ENCODE measurements around the gene USH2A.

USH2A gene

DNA sequence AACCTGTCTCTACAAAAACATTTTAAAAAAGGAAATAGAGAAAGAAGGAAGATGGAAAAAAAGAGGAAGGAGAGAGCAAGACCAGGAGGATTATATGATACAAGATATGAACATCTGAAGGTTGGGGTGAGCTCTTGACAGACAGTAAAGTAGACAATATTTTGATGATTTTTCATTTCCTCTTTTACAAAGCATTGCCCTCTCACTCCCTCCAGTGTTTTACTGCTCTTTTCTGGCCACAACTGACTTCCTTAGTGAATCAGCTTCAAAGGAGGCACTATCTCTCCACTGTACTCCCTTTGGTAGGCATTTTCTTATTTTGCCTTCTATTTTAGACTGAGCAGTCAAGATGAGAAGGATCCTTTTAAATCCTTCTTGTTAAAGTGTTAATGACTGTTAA, 559.5 kb downstream of the USH2A start:
- no peak for DNase-seq (ENCODE audit: low spot score)

DNA sequence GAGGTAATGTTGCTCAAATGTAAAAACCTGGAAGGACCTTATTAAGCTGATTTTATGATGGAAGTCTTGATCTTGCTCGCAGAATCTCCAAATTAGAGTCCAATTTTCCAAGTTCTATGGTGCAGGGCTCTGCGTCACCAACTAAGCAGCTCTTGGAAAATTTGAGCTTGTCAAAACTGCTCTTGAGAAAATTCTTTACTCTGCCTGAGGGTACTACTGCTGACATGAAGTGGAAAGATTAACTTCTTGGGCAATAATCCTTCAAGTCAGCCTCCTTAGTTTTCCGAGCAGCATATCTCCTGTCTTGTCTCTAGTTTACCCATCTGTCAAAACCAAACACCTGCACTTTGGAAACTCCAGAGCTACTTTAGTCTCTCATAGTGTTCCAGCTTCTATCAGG, 562.4 kb downstream of the USH2A start:
- no peak for DNase-seq (ENCODE audit: low spot score)

DNA sequence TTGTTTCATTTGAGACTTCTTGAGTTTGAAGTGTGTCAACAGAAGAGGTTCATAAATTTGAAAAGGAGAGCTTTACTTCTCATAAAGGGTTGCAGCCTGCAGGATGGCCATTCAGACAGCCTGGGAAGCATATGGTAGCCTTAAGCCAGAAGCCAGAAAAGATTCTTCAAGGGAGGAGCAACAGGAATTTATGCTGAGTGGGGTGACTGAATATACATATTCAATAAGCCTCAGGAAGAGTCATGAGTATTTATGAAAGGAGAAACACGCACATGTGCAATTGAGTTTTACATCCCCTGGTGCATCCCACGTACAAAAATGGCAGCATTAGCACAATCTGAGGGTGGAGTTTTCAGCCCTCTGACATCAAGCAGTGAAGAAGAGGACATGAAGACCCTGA, 565.9 kb downstream of the USH2A start:
- DNase-seq (ENCODE audit: low spot score): no peak

DNA sequence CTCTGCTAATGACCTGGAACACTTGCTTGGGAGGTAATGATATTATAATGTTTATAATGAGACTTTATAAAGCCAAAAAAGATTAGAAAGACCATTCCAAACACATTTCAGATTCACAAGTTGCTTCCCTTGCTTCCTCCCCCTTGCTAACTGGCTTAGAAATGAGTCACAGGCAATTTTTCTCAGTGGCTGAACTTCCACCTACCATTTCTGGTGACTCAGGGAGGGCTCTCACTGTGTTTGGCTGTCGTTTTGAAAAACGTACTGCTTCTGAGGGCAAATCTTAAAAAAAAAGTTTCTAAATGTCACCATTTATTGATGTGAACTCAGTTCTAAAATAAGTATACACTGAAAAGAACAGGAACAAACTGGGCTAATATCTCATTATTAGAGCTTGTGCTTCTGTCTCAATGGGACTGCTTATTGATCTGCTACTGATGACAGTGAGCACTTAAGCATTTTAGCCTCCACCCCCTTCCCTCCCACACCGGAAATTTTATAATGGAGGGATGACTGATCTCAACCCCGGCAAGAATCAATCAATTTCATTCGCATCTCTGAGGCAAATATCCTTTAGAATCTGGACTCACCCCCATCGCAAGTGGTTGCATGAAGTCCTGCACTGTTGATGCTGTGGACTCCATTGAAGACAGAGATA, 577.9 kb downstream of the USH2A start:
- no peak for DNase-seq (ENCODE audit: low spot score)

DNA sequence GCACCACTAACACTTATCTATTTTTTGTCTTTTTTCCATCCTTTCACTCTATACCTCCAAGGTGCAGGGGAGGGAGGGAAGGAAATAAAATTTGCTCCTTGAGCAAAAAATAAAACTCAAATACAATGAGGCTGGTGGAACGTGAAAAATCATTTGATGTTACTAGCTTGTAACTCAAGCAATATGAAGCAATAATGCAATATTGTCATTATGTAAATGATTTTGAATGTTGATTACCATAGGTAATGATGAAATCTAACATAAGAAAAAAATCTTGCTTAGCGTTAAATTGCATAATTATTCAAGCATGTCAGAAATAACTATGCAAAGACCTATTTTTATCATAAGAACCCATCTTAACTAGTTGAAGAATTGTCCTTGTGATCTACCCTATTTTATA, 578.5 kb downstream of the USH2A start:
- DNase-seq (ENCODE audit: low spot score): no peak

DNA sequence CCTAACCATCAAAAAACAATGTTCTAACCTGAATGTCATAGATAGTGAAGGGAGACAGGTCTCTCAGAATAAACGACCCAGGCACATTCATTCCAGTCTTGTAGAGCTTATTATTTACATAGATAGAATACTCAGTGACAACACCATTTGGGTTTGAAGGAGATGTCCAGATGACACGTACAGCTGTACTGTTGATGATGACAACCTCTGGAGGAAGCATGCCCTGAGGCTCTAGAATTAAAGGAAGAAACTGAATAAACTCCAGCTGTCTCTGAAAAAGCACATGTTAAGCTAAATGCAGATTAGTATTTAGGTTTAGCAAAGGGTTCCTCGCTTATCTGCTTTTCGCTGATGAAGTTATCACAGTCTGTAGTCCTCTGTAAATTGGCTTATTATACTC, 579.0 kb downstream of the USH2A start:
- no peak for DNase-seq (ENCODE audit: low spot score)

DNA sequence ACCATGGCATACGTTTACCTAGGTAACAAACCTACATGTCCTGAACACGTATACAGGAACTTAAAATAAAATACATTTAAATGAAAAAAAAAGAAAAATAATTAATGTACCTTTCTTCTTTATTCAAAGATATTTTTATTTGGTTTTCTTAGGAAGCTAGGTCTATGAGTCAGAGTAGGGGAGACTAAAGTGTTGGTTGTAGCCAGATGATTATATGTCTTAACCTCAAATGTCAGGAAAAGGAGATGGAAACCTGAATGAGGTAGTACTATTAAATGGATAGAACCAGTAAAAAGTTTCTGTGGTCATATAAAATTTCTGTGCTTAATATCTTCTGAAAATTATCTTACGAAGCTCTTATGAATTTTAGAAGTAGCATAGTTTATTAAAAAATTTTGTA, 580.3 kb downstream of the USH2A start:
- DNase-seq (ENCODE audit: low spot score): no peak

DNA sequence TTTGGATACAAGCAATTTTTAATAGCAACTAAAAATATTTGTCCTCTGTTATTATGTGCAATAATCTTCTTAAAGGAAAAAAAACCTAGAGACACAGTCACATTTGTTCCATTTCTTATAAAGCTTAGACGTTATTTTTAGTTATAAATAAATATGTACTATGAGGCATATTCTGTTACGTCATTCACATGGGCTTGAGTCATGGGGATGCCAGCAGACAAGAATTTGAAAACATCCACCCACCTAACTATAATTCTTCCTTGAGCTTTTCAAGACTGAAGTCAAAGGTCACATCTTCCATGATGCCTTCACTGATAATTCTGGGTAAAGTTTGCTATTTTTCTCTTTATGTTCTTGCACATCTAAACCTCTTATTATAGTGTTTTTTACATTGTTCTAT, 587.3 kb downstream of the USH2A start:
- no peak for DNase-seq (ENCODE audit: low spot score)

DNA sequence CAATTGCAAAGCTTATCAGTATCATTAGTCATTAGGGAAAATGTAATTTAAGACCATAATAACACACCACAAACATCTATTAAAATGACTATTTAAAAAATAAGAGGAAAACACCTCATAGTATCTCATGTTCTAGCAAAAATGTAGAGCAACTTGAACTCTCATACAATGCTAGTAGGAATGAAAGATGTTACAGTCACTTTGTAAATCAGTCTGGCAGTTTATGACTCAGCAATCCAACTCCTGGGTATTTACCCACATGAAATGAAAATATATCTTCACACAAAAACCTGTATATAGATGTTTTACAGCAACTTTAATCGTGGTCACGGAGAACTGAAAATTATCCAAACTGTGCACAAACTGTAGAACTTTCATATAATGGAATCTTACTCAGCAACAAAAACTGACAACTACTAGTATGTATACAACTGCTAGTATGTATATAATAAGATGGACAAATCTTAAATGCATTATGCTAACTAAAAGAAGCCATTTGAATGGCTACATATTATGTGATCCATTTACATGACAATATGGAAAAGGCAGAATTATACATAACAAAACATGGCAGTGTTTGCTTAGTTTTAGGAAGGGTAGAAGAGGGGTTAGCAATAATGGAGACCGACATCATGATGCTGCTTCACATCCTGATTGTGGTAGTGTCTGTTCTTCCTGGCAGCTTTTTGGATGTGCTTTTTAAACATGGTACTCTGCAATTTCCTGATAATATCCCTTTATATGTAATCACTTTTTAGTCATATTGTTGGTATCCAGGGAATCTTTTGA, 589.1 kb downstream of the USH2A start:
- DNase-seq (ENCODE audit: low spot score): no peak

DNA sequence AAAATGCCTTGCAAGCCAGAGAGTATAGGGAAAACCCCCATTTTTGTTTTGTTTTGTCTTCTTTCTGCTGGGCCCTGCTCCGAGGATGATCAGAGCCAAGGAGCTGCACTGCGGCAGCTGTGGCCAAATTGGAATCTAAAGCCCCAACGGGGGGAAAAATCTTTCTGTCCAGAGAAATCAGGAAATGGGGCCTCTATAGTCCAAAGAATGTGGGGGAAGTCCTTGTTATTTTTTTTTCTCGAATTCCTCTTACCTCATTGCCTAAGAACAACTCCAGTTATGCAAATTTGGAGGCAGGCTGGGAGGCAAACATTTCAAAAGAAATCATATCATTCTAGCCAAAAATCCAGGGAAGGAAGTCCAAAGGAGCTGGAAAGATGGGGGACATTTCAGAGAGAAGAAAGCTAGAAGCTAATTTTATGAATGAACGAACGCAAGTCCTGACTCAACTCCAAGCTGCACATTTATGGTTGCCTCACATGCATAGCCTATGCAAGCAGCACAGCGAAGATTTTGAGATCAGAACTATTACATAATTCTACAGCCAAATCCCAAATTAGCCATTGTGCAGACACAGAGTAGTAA, 592.9 kb downstream of the USH2A start:
- no peak for DNase-seq (ENCODE audit: low spot score)

DNA sequence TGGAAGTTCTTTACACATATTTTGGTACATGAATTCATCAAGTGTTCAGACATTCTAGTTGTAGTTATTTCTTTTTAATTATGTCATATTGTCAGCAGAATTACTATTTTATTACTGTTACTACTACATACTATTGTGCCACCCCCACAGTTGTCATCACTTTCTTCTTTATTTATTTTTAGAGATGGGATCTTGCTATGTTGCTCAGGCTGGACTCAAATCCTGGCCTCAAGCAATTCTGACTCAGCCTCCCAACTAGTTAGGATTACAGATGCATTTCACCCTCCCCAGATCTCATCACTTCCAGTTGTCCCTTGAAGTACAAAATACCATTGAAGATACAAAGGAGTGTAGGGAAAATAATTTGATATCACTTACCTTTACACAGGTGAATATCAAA, 598.2 kb downstream of the USH2A start:
- DNase-seq (ENCODE audit: low spot score): no peak

DNA sequence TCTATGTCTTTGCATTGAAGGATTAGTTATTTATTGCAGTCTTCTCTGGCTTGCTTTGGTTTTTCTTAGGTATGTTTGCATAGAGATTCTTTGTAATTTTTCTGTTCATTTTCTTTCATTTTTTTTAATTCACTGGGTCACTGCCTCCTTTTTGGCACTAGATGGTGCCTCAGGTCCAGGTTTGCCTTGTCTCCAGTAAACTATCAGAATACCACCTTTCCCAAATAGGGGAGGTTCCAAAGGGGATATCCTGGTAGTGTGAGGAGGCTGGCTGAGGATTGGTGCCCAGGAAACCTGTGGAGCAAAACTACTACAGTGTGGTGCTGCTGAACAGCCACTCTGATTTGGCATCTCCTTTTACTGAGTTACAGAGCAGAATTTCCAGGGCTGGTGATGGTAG, 599.0 kb downstream of the USH2A start:
- no peak for DNase-seq (ENCODE audit: low spot score)

DNA sequence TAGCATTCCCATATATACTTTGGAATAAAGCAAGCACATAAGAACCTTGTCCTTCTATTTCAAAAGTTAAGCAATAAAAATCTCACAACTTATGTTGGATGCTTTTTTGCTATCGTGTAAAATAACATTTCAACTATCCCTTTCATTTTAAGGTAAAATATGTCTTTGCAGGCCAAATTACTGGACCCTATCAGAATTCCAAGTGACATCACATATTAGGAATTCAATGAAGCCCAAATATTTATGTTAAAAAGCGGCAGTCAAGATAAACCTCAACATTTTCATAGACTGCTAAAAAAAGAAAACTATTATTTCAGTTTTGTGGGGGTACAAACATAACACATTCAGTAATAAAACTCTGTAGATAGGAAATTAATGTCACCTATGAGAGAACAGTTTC, 604.1 kb downstream of the USH2A start:
- DNase-seq (ENCODE audit: low spot score): no peak

DNA sequence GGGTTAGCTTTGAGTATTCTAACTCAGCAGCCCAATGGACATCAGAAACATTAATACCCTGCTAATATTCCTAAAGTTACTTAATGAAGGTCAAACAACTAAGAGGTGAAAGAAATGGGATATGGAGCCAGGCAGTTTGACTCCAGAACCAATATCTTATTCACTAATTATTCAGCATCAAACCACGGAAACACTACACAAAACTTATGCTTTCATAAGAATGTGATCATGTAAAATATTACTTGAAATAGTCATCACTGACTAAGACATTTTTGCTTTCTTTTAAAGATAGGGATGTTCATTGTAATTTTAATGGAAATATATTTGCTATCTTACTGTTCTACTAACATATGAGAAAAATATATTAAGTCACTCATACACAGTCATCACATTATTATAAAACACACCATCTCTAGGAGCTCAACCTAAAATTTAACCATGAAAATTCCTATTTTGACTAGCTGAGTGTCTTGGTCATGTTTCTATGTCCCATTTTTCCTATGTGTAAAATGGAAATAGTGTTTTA, 615.3 kb downstream of the USH2A start:
- DNase-seq (ENCODE audit: low spot score): no peak

DNA sequence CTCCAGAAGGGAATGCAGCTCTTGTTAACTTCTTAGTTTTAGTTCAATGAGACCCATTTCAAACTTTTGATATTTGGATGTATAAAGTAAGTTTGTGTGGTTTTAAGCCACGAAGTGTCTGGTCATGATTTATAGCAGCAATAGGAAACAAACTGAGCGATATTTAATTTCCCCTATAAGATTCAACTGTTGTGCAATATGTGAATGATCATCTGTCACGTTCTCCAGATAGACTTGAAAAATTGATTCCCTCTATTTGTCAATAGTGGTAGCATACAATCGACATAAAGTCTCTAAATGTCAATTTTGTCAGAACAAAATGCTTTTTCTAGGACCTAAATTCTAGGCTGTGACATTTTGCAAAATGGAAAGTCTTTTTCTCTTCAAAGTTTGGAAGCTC, 616.0 kb downstream of the USH2A start:
- no peak for DNase-seq (ENCODE audit: low spot score)

DNA sequence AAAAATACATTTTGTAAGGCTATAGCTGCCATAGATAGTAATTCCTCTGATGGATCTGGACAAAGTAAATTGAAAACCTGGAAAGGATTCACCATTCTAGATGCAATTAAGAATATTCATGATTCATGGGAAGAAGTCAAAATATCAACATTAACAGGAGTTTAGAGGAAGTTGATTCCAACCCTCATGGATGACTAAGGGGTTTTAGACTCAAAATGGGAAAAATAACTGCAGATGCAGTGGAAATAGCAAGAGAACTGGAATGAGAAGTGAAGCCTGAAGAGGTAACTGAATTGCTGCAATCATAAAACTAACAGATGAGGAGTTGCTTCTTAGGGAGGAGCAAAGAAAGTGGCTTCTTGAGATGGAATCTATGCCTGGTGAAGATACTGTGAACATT, 625.4 kb downstream of the USH2A start:
- no peak for DNase-seq (ENCODE audit: low spot score)

DNA sequence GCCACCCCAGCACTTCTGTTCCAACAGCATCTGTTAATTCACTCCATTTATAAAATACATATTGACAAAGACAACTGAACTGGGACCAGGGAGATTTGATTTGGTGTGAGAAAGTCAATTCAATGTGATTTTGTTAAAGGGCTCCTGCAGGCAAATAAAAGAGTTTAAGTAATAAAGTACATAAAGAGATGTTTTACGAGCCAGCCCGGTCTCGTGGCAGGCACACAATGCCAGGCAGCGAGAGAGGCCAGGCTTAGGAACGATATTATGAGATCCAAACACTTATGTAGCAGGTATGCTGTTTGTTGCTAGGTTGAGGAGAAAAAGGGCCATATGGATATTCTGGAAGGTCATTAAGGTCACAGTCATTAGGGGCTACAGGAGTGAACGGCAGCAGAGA, 629.1 kb downstream of the USH2A start:
- DNase-seq (ENCODE audit: low spot score): no peak

DNA sequence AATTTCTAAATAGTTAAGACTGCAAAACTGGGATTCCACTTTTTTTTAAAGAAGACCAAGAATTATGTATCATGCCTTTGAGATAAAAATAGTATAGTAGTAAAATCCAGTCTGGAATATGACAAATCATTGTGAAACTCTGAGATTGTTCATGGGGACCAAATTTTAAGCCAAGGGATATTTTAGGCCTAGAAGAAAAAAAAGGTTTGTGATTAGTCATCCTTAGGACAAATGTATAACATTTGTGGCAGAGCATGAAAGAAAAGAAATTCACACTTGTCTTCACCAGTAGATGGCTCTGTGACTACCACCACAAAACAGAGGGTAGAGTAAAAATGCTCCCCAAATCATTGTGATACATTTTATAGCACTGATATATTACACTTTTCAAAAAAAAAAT, 630.1 kb downstream of the USH2A start:
- no peak for DNase-seq (ENCODE audit: low spot score)

DNA sequence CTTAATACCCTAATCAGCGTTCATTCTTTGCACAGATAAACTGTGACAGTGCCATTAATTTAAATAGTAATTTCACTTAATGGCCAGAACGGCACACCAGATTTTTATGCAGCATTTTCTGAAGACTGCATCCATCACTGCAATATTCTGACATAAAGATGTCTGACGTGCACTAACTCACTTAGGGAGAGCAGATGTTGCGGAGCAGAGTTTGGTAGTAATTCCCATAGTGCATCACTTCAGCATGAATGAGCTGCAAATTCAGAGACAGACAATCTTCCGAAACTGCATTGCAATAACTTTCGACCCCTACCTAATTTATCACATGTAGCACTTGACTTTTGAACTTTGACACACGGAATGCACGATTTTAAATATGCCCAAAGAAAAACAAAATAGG, 630.8 kb downstream of the USH2A start:
- DNase-seq (ENCODE audit: low spot score): no peak

DNA sequence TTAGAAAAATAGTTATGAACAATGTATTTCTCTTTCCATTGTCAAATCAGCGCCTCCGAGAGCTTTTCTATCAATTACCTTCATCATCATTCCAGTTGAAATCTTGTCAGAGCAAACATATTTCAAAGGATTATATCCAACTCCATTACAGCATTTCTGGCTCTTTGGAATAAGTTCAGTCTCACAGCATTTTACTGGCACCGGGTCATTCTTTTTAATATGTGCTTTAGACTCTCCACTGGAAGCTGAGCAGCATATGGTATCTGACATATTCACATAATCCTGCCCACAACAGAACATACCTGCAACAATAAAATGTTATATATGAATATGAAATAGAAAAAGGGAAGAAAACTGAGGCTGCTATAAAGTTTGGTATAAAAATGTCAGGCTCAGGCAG, 633.3 kb downstream of the USH2A start:
- DNase-seq (ENCODE audit: low spot score): no peak

DNA sequence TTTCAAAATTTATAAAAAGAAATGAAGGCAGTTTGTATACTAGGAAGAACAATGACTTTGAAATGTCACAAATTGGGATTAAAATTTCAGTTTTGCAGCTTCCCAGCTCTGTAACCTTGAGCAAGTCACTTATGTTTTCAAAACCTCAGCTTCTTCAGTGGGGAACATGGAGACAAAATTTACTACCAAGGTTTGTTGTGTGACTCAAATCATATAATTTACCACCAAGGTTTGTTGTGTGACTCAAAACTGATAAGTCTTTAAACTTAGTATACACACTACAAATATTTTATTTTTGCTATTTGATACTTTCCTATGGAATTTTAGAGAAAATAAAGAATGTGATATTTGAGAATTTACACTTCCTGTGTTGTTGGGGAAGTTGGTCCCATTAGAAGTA, 636.3 kb downstream of the USH2A start:
- DNase-seq (ENCODE audit: low spot score): no peak

DNA sequence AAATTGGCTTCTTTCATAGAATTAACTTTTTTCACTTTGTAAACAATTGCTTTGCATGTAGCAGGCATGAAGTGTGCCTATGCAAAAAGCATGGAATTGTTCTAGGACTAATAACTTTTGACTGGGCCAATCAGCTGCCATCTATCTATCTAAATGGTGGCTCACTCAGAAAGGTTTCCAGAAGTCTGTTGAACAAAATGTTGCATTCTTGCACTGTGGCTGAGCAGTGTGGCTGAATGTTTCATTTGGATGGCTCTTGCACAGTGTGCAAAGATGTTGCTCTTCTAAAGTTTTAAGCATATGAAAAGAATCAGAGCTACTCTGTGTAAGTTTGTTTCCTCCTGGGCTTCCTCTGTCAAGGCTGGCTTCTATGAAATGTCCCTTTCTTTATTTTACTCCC, 642.6 kb downstream of the USH2A start:
- no peak for DNase-seq (ENCODE audit: low spot score)

DNA sequence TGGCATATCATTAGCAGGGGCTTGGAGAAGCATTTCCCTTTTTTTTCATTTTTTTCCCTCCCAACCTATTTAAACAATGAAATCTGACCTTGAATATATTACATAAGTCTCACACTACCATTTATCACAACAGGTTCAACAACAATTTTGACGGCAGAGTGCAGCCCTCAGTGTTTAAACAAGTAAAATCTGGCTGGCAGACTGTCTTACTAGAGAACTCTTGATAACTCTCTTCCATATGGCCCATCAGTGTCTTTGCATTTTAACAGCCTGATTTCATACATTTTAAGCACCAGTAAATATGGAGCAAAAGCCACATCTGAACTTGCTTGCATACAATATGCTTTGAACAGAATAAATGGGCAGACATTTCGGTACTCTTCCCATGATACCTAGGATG, 643.1 kb downstream of the USH2A start:
- no peak for DNase-seq (ENCODE audit: low spot score)
